Bronchial epithelial cell (primary cell): ENCODE results near the gene KNDC1. TPM values are rescaled to one million over a fixed set of nuclear protein-coding genes. Genes with fewer than 3 reads are reported as not detected.

ENCODE experiments used
- DNase-seq: peaks from one replicate; pipeline ENCODE4 v3.0.0-alpha.2; 2010; ENCODE audit warnings: low read depth
- FAIRE-seq: peaks from 2 replicates; lab custom pipeline; 2011; peaks lifted over from hg19 to GRCh38; lab: Jason Lieb, UNC
- H3K27me3 ChIP-seq: 2 replicates; pipeline ENCODE4 v1.5.1; 2011; ENCODE audit warnings: low read length; ENCODE audit not compliant: control insufficient read depth, insufficient read depth
- H3K36me3 ChIP-seq: 2 replicates; pipeline ENCODE4 v1.5.1; 2011; ENCODE audit warnings: low read length; ENCODE audit not compliant: control insufficient read depth, insufficient read depth
- H3K4me3 ChIP-seq: 2 replicates; pipeline ENCODE4 v1.5.1; 2011; ENCODE audit warnings: mild to moderate bottlenecking, low read depth, low read length, control low read depth
- total RNA-seq: library from RNA; depleted of rRNA; stranded (reverse); fragments of >200 nt; gene quantifications from 2 replicates; pipeline ENCODE4 v1.2.1, GENCODE V29; 2014
- TF ChIP-seq, protein P1 (sequence below): IDR thresholded peaks from 2 replicates; pipeline ENCODE4 v1.5.1; 2011; ENCODE audit warnings: mild to moderate bottlenecking, moderate library complexity, low read length, control low read depth, inconsistent platforms; ENCODE audit not compliant: insufficient read depth, severe bottlenecking

KNDC1 gene
- total RNA-seq, 1 donor from 2014 or later: under 0.01 TPM

DNA sequence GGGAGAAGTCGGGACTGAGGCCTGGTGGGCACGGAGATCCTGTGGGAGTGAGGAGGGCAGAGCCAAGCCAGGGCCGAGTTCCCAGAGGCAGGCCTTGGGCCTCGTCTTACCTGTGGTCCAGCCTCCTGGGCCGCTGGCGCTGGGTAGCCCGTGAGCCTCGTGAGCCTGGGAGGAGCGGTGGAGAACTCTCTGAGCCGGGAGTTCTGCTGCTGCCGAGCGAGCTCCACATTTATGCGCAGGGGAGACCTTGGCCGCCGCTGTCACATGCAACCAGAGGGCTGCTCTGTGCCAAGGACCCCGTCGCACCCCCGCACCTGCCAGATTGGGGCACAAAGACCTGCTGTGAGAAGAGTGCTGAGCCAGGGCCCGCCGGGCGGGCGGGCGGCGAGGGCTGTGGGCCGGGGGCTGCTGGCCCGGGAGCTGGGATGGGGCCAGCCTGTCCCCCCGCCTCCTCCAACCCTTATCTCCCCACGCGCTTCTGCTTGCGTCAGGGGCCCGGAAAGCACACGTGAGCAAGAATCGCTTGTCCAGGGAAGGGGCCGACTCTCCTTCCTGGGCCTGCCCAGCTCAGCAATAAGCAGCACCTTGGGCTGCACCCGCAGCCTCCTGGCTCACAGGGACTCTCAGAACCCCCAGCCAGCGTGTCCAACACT lies 87.8 kb downstream of the KNDC1 start:
- DNase-seq (no peak), FAIRE-seq (no peak)
- no peaks in the 10 kb centered on the region for H3K36me3 ChIP-seq
- no peak overlapping the region for H3K4me3 ChIP-seq
- peaks cover 4% of the 10 kb centered on the region for H3K27me3 ChIP-seq
- TF ChIP-seq, protein P1, sequence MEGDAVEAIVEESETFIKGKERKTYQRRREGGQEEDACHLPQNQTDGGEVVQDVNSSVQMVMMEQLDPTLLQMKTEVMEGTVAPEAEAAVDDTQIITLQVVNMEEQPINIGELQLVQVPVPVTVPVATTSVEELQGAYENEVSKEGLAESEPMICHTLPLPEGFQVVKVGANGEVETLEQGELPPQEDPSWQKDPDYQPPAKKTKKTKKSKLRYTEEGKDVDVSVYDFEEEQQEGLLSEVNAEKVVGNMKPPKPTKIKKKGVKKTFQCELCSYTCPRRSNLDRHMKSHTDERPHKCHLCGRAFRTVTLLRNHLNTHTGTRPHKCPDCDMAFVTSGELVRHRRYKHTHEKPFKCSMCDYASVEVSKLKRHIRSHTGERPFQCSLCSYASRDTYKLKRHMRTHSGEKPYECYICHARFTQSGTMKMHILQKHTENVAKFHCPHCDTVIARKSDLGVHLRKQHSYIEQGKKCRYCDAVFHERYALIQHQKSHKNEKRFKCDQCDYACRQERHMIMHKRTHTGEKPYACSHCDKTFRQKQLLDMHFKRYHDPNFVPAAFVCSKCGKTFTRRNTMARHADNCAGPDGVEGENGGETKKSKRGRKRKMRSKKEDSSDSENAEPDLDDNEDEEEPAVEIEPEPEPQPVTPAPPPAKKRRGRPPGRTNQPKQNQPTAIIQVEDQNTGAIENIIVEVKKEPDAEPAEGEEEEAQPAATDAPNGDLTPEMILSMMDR: no peak

DNA sequence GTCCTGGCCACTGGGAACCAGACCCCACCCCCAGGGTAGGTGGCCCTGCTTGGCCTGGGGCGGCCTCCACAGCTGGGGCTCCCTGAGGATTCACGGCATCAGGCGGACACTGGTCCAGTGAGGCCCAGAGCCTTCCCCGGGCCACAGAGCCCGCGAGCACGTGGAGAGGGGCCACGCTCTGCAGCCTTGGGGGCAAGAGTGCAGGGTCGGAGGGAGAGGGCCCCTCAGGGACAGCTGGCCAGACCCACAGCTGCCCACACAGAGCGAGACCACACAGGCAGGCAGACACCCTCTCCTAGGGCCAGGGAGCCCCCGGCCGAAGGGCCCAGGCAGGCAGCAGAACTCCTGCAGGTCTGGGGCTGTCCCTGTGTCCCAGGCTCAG lies 88.3 kb downstream of the KNDC1 start:
- FAIRE-seq (no peak), DNase-seq (no peak)
- no peak overlapping the region for H3K4me3 ChIP-seq
- peaks cover 4% of the 10 kb centered on the region for H3K27me3 ChIP-seq
- TF ChIP-seq, protein P1: no peak
- no peaks in the 10 kb centered on the region for H3K36me3 ChIP-seq

DNA sequence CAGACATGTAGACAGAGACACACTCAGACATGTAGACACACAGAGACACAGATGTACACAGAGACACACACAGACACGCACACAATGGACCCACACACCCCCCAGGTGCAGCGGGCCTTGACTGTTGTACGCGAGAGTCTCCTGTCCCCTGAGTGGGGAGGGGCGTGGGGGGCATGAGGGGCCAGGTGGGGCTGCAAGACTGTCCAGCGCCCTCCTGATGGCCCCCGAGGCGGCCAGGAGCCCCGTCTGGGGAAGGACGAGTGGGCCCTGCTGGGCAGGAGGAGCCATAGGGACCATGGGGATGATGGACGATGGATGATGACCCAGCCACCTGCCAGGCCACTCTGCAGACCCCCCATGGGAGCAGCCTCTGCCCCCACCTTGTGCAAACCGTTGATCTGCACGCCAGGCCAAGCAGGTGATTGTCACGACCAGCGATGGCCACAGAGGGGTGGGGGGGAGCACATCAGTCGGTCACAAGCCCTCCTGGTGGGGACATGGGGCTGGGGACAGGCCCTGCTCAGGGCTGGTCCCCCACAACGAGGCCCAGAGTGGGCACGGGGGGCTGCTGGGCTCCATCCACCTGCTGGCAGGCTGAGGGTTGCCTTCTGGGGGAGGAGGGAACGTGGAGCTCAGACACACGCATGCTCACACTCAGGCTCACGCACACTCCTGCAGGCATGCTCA lies 89.2 kb downstream of the KNDC1 start:
- H3K27me3 ChIP-seq: peaks cover 4% of the 10 kb centered on the region
- no peak for DNase-seq
- no peaks in the 10 kb centered on the region for H3K36me3 ChIP-seq
- H3K4me3 ChIP-seq: no peak overlapping the region
- FAIRE-seq: no peak
- TF ChIP-seq, protein P1: no peak

DNA sequence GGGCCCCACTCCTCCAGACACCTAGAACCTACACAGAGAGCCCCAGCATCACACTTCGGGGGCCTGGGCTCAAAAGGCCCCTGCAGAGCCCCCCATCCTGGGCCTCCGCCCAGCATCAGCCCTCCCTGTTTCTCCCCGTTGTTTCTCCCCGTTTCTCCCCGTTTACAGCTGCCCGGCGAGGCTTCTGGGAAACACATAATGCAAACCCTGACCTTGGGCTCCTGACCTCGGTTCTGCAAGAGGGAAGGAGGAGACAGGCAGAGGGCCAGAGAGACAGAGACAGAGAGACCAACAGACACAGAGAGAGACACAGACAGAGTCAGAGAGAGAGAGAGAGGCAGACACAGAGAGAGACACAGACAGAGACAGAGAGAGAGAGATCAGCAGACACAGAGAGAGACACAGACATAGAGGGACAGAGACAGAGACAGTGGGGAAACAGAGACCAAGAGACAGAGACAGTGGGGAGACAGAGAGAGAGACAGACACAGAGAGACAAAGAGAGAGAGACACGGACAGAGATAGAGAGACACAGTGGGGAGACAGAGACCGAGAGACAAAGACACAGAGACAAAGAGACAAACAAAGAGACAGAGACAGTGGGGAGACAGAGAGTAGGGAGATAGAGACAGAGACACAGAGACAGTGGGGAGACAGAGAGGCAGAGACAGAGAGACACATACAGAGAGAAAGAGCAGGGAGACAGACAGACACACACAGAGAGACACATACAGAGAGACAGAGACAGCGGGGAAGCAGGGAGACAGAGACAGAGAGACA lies 90.1 kb downstream of the KNDC1 start:
- FAIRE-seq: peak; percentile 98
- H3K27me3 ChIP-seq: peaks cover 4% of the 10 kb centered on the region
- H3K4me3 ChIP-seq: no peak overlapping the region
- TF ChIP-seq, protein P1: no peak
- no peaks in the 10 kb centered on the region for H3K36me3 ChIP-seq
- no peak for DNase-seq

DNA sequence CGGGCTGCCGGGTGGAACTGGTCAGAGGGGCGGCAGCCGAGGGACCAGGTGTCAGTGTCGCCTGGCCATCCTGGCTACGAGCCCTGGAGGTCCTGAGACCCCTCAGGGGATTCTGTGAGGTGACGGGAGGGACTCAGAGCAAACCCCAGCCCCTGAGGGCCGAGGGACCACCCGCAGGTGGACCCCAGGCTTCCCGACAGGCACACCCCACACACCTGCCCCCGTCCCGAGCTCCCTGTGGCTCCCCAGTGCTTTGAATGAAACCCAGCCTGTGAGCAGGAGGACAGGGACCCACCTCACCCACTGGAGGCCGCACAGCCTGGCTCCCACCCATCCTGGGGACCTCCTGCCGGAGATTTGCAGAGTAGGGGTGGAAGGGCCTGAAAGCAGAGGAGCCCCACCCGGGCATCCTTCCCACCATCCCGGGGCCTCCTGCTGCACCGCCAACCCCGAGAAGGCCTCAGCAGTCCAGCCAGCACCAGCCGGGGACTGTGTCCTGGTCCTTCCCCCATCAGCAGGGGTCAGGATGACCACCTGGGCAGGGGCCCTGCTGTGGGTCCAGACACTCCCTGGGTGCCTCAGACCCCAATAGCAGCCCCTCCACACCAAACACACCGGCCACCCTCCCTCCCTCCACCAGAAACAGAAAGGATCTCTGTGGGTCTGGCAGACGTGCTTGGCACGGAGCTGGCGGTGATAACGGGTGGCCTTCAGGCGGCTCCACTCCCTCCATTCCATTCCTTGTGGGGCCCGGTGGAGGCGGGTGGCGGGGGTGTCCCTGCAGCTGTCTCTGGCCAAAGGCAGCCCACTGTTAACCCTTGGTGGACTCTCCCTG lies 91.6 kb downstream of the KNDC1 start:
- Histone ChIP-seq H3K4me3 (no peak overlapping the region), H3K36me3 (no peaks in the 10 kb centered on the region), H3K27me3 (peaks cover 4% of the 10 kb centered on the region)
- FAIRE-seq (no peak), DNase-seq (no peak)
- TF ChIP-seq, protein P1: no peak
